Prostate gland (tissue), 2 donors: ENCODE results near the gene P2RY12. TPM values are rescaled to one million over a fixed set of nuclear protein-coding genes. Genes with fewer than 3 reads are reported as not detected.
A peak's percentile ranks its signal among the peaks of the same experiment; 100 is the strongest.

Experiments
- DNase-seq: peaks from one replicate; pipeline ENCODE4 v3.0.0-alpha.2; 2019; ENCODE audit warnings: low spot score
- H3K27ac ChIP-seq, 2 donors: fragments of 200-600 bp; sonication (generic); 2 replicates each; pipeline ENCODE4 v1.5.1; 2017 to 2019
- H3K27me3 ChIP-seq: fragments of 200-600 bp; sonication (generic); replicated peaks from 2 replicates; pipeline ENCODE4 v1.5.1; 2019; ENCODE audit not compliant: insufficient read depth
- H3K36me3 ChIP-seq, 2 donors: fragments of 200-600 bp; sonication (generic); 1 replicate in 1 of 2; 2 replicates in 1 of 2; pipeline versions ENCODE4 v1.5.1 to v1.8.1; 2017 to 2019
- H3K4me1 ChIP-seq: fragments of 200-600 bp; sonication (generic); replicated peaks from 2 replicates; pipeline ENCODE4 v1.5.1; 2019
- H3K4me3 ChIP-seq, 2 donors: fragments of 200-600 bp; sonication (generic); 2 replicates each; pipeline ENCODE4 v1.5.1; 2017 to 2019
- H3K9me3 ChIP-seq: fragments of 200-600 bp; sonication (generic); 2 replicates; pipeline ENCODE4 v1.5.1; 2017
- CTCF ChIP-seq, 4 experiments: fragments of 200-600 bp in 2 of 4; fragments of 450-650 bp in 2 of 4; sonication (generic) in 2 of 4; IDR thresholded peaks; 1 replicate in 3 of 4; 2 replicates in 1 of 4; pipeline ENCODE4 v1.5.1; 2016 to 2019; ENCODE audit warnings: antibody characterized with exemption in 4 of 4, mild to moderate bottlenecking in 2 of 4, moderate library complexity in 2 of 4
- POLR2A ChIP-seq: fragments of 450-650 bp; IDR thresholded peaks from one replicate; pipeline ENCODE4 v1.6.1; 2016; ENCODE audit warnings: antibody characterized with exemption, mild to moderate bottlenecking
- POLR2AphosphoS5 ChIP-seq: sonication (generic); formaldehyde crosslinking; IDR thresholded peaks from one replicate; pipeline ENCODE4 v1.6.1; 2017; ENCODE audit warnings: antibody characterized with exemption
- WGBS: methylation state at CpG from one replicate; pipeline ENCODE4 v1.1.5; 2018; 5-methylcytosine and 5-hydroxymethylcytosine counted together
- intact Hi-C: fragments of 100-400 bp; cut with DNase I; formaldehyde crosslinking; loops from one replicate; pipeline ENCODE4 v1.14.2; 2022
- total RNA-seq, 2 donors: library from RNA; depleted of rRNA; stranded (reverse); fragments of >200 nt; gene quantifications; one replicate each; pipeline ENCODE4 v1.1.0, GENCODE V29; 2016

P2RY12 gene
- total RNA-seq, 2 donors from 2014 or later: 0.97 to 5.0 TPM

- Histone ChIP-seq H3K36me3 (no peaks in the 10 kb centered on the region), H3K9me3 (no peaks in the 10 kb centered on the region), H3K27ac (peak overlapping the region in 1 of 2 donors; percentile 62), H3K27me3 (no peaks in the 10 kb centered on the region), H3K4me3 (no peak overlapping the region), H3K4me1 (no peaks in the 10 kb centered on the region)
- TF ChIP-seq POLR2AphosphoS5 (no peak), POLR2A (no peak), CTCF (IDR thresholded peaks at IDR 0.05) (no peak)
- 79% methylated on average over 6 of the region's 6 CpGs for WGBS
- intact Hi-C loops: no loop called here
- no peak for DNase-seq
Measured at GRCh38 chr3:151306168-151306810, 78.3 kb downstream of the P2RY12 start.

GRCh38 chr3:151305775-151306151 lies 78.8 kb downstream of the P2RY12 start:
- 58% methylated on average over 4 of the region's 4 CpGs for WGBS
- intact Hi-C loops: no loop called here
- H3K27me3 ChIP-seq: no peaks in the 10 kb centered on the region
- no peaks in the 10 kb centered on the region for H3K4me1 ChIP-seq
- TF ChIP-seq POLR2A (no peak), POLR2AphosphoS5 (no peak), CTCF (IDR thresholded peaks at IDR 0.05) (no peak)
- no peaks in the 10 kb centered on the region for H3K36me3 ChIP-seq
- DNase-seq: no peak
- H3K4me3 ChIP-seq: no peak overlapping the region
- peak overlapping the region; percentile 30 to 62 for H3K27ac ChIP-seq
- no peaks in the 10 kb centered on the region for H3K9me3 ChIP-seq

DNA sequence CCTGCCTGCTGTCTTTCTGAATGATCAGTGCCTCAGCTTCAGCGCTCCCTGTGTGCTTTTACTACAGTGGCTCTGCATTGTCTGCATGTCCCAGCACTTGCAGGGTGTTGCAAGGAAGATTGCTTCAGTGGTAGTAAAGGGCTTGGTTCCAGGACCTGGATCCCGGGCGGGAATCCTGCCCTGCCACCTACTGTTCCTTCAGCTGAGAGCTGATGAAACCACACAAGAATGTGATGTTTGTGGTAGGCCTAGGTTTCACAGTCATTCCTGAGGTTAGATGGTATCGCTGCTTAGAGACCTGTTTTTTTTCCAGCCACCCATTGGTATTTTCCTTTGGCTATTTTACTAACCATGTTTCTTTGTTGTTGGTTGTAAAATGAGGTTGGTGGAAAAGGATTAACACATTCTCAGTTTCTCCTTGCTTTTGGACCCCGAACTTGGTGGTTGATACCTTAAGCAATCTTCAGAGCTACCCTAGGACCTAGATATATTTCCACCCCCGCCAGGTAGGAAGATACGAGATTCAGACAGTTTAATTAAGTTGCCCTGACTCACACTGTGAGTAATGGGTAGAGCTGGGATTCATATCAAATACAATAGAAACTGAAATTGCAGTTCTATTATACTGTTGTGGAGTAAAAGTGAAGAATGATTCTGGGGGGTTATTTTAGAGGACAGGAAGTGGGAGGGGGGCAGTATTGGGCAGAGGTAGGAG lies 79.3 kb downstream of the P2RY12 start:
- intact Hi-C loops: no loop called here
- peak; percentile 92 for DNase-seq
- Histone ChIP-seq H3K27me3 (no peaks in the 10 kb centered on the region), H3K4me3 (no peak overlapping the region), H3K9me3 (no peaks in the 10 kb centered on the region), H3K4me1 (no peaks in the 10 kb centered on the region), H3K36me3 (no peaks in the 10 kb centered on the region), H3K27ac (peak overlapping the region; percentile 30 to 62)
- TF ChIP-seq POLR2AphosphoS5 (peak; percentile 89), CTCF (IDR thresholded peaks at IDR 0.05) (peak in 3 of 4 experiments; percentile 29 to 36 (median 32)), POLR2A (no peak)
- 33% methylated on average over 7 of the region's 7 CpGs for WGBS

DNA sequence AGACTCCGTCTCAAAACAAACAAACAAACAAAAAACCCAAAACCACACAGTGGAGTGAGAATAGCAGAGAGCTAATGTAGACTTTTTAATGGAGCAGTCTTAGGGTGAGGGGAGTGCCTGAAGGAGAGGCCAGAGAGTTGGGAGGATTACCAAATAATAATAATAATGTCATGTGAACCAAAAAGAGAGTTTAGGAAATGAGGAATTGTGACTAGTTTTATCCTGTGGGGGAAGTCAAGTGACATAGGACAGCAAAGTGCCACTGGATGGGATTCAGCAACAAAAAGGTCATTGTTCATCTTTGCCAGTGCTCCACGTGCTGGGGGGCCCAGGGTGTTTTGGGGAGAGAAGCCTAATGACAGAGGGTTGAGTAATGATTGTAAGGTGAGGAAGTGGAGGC lies 80.8 kb downstream of the P2RY12 start:
- intact Hi-C loops: no loop called here

More for the DNA sequence above, 80.8 kb downstream of the P2RY12 start:
- Histone ChIP-seq H3K27me3 (no peaks in the 10 kb centered on the region), H3K4me3 (no peak overlapping the region), H3K9me3 (no peaks in the 10 kb centered on the region), H3K27ac (no peak overlapping the region), H3K36me3 (no peaks in the 10 kb centered on the region), H3K4me1 (no peaks in the 10 kb centered on the region)
- DNase-seq: no peak
- TF ChIP-seq CTCF (IDR thresholded peaks at IDR 0.05): no peak
- TF ChIP-seq POLR2A: no peak
- no peak for TF ChIP-seq POLR2AphosphoS5
- WGBS: 49% methylated on average over 2 of the region's 2 CpGs
